Sciatic nerve (tissue), 2 donors: ENCODE results near the gene GCNT2. TPM values are rescaled to one million over a fixed set of nuclear protein-coding genes. Genes with fewer than 3 reads are reported as not detected.

Experiments
- ATAC-seq: fragments of 200-7000 bp; cut with Tn5 transposase; one replicate; pipeline ENCODE4 v1.9.1; 2020; ENCODE audit warnings: mild to moderate bottlenecking, moderate library complexity
- DNase-seq: peaks from one replicate; pipeline ENCODE4 v3.0.0-alpha.2; 2020; ENCODE audit warnings: low spot score
- intact Hi-C: fragments of 100-400 bp; cut with DNase I; formaldehyde crosslinking; loops from one replicate; pipeline ENCODE4 v1.14.2; 2022
- total RNA-seq: library from RNA; stranded (reverse); fragmentation: NEBNext Ultra II Directional; extraction: Animal tissue kit (Norgen Biotek cat#: 25700); gene quantifications from one replicate; pipeline ENCODE4 v1.2.1, GENCODE V29; 2021
- donor health status: DM: no; HTN: no; CAD: no.
- donor health status: DM: no; HTN: no; CAD: no.

The GCNT2 gene
- total RNA-seq, 1 donor from 2014 or later = 2.6 TPM

- intact Hi-C loops = no loop called here
- DNase-seq = no peak
- no peak for ATAC-seq
Measured at GRCh38 chr6:10537726-10538125, 16.6 kb downstream of the GCNT2 start.

- intact Hi-C loops = no loop called here
- no peak for DNase-seq
- ATAC-seq = no peak
Measured at GRCh38 chr6:10540073-10540746, 19.1 kb downstream of the GCNT2 start.

DNA sequence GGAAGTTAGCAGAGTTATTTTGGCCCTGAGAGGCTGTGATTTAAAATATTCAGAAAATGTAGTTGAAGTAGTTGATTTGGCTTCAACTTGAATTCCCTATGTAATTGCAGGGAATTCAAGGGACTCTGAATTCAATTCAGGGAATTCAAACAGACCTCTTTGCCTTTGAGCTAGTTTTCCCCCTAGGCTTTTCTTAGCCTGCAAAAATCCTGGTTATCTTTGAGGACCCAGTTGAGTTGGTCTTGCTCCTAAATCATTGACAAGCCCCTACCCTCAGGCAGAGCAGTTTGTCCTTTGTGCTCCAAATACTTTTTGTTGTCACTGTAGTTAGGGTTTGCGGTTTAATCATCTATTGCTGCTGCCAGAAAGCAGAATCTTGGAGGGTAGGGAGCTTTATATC is 20.4 kb downstream of the GCNT2 start:
- ATAC-seq = no peak
- intact Hi-C loops = no loop called here
- DNase-seq = no peak

DNA sequence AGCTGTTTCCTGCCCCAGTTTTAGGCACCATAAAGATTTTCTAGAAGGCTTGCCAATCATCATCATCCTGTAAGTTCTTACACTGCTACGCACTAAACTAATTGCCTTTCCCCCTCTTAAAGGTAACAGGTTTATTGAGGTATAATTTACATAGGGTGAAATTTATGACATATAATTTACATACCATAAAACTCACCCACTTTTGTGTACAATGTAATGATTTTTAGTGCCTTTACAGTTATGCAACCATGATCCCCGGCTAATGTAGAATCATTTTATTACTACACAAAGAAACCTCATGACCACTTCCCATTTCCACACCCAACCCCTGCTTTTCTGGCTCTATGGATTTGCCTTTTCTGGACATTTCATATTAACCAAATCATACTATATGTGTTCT is 21.1 kb downstream of the GCNT2 start:
- DNase-seq (no peak), ATAC-seq (no peak)
- intact Hi-C loops = no loop called here

DNA sequence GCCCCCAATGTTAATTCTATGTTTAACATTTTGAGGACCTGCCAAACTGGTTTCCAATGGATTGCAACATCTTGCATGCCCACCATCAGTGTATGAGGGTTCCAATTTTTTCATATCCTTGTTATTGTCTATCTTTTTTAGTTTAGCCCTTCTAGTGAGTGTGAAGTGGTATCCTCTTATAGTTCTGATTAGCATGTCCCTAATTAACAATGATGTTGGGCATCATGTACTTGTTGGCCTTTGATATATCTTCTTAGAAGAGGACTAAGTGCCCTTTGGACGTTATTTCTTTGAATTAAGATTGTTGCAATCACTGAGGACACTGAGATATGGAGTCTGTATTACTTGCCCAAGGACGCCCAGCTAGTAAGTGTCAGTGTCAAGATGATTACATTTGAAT is 22.3 kb downstream of the GCNT2 start:
- ATAC-seq (no peak), DNase-seq (no peak)
- intact Hi-C loops = no loop called here

GRCh38 chr6:10545482-10545881 is 24.3 kb downstream of the GCNT2 start:
- intact Hi-C loops = no loop called here
- ATAC-seq (no peak), DNase-seq (no peak)

DNA sequence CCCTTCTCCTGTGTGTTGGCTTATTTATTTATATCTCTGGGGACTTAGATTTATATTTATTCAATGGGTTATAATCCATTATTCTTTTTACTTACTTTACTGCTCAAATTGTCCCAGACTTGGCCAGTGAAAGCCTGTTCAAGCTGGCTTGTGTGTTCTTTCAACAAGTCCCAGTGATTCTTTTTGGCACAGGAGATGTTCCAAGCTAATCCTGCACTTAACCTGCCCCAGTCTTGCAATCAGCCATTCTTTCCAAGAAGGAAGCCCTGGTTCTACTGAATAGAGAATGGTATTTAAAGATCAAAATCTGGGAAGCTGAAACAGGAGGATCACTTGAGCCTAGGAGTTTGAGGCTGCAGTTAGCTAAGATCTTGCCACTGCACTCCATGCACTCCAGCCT is 26.7 kb downstream of the GCNT2 start:
- ATAC-seq (no peak), DNase-seq (no peak)
- intact Hi-C loops = no loop called here

DNA sequence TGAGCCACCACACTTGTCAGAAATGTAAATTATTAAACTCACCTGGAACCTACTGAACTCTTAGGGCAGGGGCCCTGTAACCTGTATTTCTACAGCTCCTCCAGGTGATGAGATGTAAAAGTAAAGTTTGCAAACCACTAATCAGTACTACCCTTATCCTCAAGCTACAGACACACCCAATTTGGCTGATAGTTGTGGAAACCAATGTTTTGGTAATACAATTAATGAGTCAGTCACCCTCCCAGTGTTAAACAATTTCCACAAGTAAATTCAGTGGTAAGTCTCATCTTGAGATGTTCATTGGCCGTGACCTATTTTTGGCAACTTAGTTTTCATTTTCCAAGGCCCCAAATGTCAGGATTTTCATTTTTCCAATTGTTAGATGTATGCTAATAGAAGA is 29.6 kb downstream of the GCNT2 start:
- no peak for DNase-seq
- ATAC-seq = no peak
- intact Hi-C loops = no loop called here

DNA sequence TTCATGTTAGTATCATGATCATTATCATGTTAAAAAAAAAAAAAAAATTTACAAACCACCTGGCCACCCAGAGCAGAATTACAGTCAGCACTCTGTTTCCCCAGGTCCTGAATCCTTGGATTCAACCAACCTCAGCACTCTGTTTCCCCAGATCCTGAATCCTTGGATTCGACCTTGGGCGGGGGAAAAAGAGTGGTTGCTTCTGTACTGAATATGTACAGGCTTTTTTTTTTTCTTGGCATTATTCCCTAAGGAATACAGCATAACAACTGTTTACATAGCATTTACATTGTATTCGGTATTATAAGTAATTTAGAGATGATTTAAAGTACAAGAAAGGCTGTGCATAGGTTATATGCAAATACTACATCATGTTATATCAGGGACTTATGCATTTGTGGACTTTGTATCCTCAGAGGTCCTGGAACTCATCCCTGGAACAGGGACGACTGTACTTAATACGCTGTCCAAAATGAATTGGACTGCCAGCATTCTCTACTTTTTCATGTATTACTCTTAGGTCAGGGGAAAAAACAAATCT is 31.2 kb downstream of the GCNT2 start:
- intact Hi-C loops = no loop called here
- no peak for ATAC-seq
- DNase-seq = no peak

DNA sequence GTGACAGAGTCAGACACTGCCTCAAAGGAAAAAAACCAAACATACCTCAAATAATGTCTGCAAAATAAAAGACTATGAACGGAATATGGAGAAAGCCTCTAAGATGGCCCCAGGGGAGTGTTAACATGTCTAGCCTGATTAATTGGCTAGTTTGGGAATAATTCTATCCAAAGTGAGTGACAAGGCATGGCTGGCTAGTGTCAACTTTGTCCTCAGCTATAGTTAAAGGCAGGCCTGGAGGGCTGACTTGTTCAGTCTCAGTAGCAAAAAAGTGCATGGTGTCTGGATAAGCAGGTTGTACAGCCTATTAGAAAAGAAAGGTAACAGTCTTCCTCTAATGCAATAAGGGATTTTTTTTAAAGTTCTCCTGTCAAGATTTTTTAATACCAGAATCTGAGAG is 32.7 kb downstream of the GCNT2 start:
- intact Hi-C loops = no loop called here
- DNase-seq (no peak), ATAC-seq (no peak)

DNA sequence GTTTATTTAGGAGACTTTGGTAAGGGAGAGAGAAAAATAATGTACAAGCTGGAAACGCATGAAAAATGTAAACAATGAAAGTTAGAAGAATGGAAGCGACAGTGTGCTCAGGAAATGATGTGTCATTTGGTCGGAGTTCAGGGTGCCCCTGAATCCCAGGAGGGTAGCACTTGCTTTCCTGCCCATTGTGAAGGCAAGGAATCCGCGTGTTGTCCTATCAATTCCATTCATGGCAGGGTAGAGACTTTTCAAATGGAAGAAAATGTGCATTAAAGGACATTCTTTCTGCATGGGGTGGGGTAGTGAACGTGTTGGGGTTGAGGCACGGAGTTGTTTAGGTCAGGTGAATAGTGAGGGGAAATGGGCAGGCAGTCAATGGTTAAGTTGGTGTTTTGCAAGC is 33.7 kb downstream of the GCNT2 start:
- ATAC-seq (no peak), DNase-seq (no peak)
- intact Hi-C loops = no loop called here

DNA sequence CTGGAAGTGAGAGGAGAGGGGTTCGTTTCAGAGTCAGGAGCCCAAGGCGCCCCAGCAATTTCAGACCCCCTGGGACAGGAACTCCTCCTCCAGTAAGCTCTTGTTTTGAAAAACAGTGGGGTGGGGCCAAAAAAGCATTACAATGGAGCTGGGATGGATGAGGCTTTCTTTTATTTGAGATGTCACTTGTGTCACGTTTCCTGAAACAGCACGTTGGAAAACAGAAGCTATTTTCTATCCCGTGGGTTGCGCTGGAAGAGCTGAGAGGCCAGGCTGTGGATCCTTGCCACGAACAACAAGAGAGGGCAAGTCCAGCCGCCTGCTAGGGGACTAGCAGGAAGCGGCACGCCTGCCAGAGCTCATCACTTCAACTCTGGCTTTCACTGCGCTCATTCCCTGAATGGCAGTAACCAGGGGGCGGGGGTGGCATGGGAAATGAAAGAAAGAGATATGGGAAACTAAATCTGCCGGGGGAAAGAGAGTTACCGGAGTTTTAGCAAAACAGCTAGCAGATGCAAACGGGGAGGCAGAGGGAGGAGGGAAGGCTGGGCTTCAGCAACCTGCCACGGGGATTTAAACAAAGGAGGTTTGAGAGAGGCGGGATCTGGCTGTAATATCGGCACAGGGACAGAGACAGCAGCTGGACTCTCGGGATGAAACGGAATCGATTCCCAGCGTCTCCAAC is 34.6 kb downstream of the GCNT2 start:
- ATAC-seq (peak; percentile 85), DNase-seq (no peak)
- intact Hi-C loops = no loop called here

DNA sequence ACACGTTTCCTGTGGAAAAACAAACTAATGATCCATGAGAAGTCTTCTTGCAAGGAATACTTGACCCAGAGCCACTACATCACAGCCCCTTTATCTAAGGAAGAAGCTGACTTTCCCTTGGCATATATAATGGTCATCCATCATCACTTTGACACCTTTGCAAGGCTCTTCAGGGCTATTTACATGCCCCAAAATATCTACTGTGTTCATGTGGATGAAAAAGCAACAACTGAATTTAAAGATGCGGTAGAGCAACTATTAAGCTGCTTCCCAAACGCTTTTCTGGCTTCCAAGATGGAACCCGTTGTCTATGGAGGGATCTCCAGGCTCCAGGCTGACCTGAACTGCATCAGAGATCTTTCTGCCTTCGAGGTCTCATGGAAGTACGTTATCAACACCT is 35.4 kb downstream of the GCNT2 start:
- DNase-seq = no peak
- intact Hi-C loops = no loop called here
- no peak for ATAC-seq

DNA sequence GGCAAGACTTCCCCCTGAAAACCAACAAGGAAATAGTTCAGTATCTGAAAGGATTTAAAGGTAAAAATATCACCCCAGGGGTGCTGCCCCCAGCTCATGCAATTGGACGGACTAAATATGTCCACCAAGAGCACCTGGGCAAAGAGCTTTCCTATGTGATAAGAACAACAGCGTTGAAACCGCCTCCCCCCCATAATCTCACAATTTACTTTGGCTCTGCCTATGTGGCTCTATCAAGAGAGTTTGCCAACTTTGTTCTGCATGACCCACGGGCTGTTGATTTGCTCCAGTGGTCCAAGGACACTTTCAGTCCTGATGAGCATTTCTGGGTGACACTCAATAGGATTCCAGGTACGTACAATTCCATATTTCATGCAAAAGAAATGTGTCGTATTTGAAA is 35.8 kb downstream of the GCNT2 start:
- no peak for DNase-seq
- intact Hi-C loops = no loop called here
- no peak for ATAC-seq

- intact Hi-C loops = no loop called here
- ATAC-seq (no peak), DNase-seq (no peak)
Measured at GRCh38 chr6:10557913-10558312, 36.8 kb downstream of the GCNT2 start.

GRCh38 chr6:10558565-10558964 is 37.4 kb downstream of the GCNT2 start:
- ATAC-seq (no peak), DNase-seq (no peak)
- intact Hi-C loops = no loop called here

GRCh38 chr6:10559522-10560152 is 38.5 kb downstream of the GCNT2 start:
- no peak for DNase-seq
- intact Hi-C loops = no loop called here
- ATAC-seq = no peak

DNA sequence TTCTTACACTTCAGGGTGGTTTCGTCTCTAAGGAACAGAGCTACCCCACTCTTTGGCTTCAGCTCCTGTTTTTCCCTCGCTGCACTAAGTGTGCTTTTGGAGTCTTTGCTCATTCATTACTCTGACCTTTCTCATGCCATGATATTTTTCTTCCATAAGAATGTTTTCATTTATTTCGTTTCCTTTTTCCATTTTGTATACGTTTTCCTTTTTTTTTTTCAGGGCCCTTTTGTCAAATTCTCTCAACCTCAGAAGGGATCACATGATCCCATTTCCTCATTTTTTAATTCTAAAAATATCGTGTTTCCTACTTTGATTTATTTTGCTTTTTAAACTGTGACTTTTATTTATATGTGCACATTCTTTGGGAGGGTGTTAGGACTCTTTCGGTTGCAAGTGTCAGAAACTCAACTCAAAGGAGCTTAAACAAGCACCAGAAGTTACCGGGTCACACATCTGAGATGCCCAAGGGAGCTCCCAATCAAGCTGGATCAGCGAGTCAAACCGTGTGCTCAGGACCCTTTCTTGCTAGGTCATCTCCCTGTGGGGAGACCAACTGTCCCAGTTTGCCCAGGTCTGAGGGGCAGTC is 40.6 kb downstream of the GCNT2 start:
- ATAC-seq (no peak), DNase-seq (no peak)
- intact Hi-C loops = no loop called here

DNA sequence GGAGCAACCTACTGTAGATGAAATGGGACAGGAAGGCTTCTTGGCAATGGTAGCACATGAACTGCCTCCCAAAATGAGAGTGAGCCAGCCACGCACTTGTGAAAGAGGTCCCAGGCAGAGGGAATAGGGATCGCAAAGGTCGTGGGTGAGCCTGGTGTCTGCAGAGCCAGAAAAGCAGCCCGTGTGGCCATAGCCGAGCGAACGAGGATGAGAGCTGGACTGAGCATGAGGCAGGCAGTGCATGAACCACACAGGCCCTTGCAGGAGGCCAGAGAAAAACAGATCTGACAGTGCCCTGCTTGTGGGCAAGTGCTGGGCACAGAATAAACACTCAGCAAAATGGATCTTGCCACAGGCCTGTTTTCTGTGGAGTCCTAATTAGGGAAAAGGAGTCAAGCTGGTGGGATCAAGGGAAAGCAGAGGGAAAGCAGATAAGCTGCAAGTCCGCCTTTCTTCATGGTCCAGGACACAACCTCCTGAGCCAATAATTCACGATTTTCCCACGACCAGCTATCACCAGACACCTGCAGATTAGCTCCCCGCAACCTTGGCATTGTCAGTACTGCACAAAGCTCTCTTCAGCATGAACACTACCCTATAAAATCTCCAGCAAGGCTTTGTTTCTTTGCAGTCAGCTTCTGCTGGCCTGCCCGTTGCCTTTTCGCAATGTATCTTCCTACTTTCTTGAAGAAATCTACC is 44.0 kb downstream of the GCNT2 start:
- intact Hi-C loops = no loop called here
- DNase-seq (no peak), ATAC-seq (no peak)
